SH-SY5Y (cell line): ENCODE measurements around the gene HRAS.

Source experiments
- GATA2 ChIP-seq: IDR thresholded peaks from 2 replicates; pipeline ENCODE4 v1.6.1; 2011; ENCODE audit warnings: mild to moderate bottlenecking, low read depth, low read length
- GATA3 ChIP-seq: IDR thresholded peaks from 2 replicates; pipeline ENCODE4 v1.6.1; 2011; ENCODE audit warnings: low read depth, mild to moderate bottlenecking, low read length, moderate library complexity

- TF ChIP-seq GATA3 (no peak), GATA2 (no peak)
These were observed 50.8 kb downstream of the HRAS start for GRCh38 chr11:484616-485015.
